ENCODE data around the gene CDK8. TPM values are rescaled to one million over a fixed set of nuclear protein-coding genes. Genes with fewer than 3 reads are reported as not detected.
A peak's percentile ranks its signal among the peaks of the same experiment; 100 is the strongest.
"Not testable (repeated sequence)": the region's sequence is repeated elsewhere in the genome, so short reads cannot be mapped to it uniquely, and the experiment has no call there.

Gene CDK8
- total and polyA plus RNA-seq, 7 donors: 6.2 to 14.5 (median 8.6) TPM

- WGBS, 3 donors: 80 to 93% (median 87%) methylated on average over 4 of the region's 4 CpGs
- intact Hi-C loops (cut with DNase I): no loop called here
- no peaks in the 10 kb centered on the region for H3K36me3 ChIP-seq (ENCODE audit: insufficient read depth in 1 of 2, low read depth in 1 of 2)
- H3K27ac ChIP-seq: no peak overlapping the region
- H3K4me3 ChIP-seq: no peak overlapping the region
- H3K9me3 ChIP-seq: no peaks in the 10 kb centered on the region
- TF ChIP-seq, protein P1, sequence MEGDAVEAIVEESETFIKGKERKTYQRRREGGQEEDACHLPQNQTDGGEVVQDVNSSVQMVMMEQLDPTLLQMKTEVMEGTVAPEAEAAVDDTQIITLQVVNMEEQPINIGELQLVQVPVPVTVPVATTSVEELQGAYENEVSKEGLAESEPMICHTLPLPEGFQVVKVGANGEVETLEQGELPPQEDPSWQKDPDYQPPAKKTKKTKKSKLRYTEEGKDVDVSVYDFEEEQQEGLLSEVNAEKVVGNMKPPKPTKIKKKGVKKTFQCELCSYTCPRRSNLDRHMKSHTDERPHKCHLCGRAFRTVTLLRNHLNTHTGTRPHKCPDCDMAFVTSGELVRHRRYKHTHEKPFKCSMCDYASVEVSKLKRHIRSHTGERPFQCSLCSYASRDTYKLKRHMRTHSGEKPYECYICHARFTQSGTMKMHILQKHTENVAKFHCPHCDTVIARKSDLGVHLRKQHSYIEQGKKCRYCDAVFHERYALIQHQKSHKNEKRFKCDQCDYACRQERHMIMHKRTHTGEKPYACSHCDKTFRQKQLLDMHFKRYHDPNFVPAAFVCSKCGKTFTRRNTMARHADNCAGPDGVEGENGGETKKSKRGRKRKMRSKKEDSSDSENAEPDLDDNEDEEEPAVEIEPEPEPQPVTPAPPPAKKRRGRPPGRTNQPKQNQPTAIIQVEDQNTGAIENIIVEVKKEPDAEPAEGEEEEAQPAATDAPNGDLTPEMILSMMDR (IDR thresholded peaks at IDR 0.05): no peak
- peak in 1 of 4 donors; percentile 22 for ATAC-seq
- no peak for DNase-seq
- H3K27me3 ChIP-seq (ENCODE audit: insufficient read depth in 3 of 3, low read length in 2 of 3): no peaks in the 10 kb centered on the region
- H3K4me1 ChIP-seq: peaks cover 21% of the 10 kb centered on the region
Measured at GRCh38 chr13:26310003-26310402, 56.1 kb downstream of the CDK8 start.

GRCh38 chr13:26310470-26310869 lies 56.5 kb downstream of the CDK8 start:
- WGBS, 3 donors: 60 to 76% (median 61%) methylated on average over 5 of the region's 5 CpGs
- no peaks in the 10 kb centered on the region for H3K27me3 ChIP-seq (ENCODE audit: insufficient read depth in 3 of 3, low read length in 2 of 3)
- H3K9me3 ChIP-seq: no peaks in the 10 kb centered on the region
- no peak overlapping the region for H3K4me3 ChIP-seq
- TF ChIP-seq, protein P1 (IDR thresholded peaks at IDR 0.05): no peak
- no peak for DNase-seq
- H3K27ac ChIP-seq: no peak overlapping the region
- ATAC-seq: peak; percentile 54 to 82 (median 68)
- intact Hi-C loops (cut with DNase I): no loop called here
- H3K36me3 ChIP-seq (ENCODE audit: insufficient read depth in 1 of 2, low read depth in 1 of 2): no peaks in the 10 kb centered on the region
- H3K4me1 ChIP-seq: peaks cover 19% of the 10 kb centered on the region

DNA sequence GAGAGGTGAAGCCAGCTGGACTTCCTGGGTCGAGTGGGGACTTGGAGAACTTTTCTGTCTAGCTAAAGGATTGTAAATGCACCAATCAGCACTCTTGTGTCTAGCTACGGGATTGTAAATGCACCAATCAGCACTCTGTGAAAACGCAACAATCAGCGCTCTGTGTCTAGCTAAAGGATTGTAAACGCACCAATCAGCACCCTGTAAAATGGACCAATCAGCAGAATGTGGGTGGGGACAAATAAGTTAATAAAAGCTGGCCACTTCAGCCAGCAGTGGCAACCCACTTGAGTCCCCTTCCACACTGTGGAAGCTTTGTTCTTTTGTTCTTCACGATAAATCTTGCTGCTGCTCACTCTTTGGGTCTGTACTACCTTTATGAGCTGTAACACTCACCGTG lies 58.1 kb downstream of the CDK8 start:
- H3K4me1 ChIP-seq: peaks cover 15% of the 10 kb centered on the region
- H3K9me3 ChIP-seq; H3K4me3 ChIP-seq; intact Hi-C loops (cut with DNase I); H3K27me3 ChIP-seq (ENCODE audit: insufficient read depth in 3 of 3, low read length in 2 of 3); H3K27ac ChIP-seq; ATAC-seq; H3K36me3 ChIP-seq (ENCODE audit: insufficient read depth in 1 of 2, low read depth in 1 of 2); DNase-seq: not testable (repeated sequence)
- WGBS, 3 donors: 93 to 96% (median 95%) methylated on average over 7 of the region's 7 CpGs

DNA sequence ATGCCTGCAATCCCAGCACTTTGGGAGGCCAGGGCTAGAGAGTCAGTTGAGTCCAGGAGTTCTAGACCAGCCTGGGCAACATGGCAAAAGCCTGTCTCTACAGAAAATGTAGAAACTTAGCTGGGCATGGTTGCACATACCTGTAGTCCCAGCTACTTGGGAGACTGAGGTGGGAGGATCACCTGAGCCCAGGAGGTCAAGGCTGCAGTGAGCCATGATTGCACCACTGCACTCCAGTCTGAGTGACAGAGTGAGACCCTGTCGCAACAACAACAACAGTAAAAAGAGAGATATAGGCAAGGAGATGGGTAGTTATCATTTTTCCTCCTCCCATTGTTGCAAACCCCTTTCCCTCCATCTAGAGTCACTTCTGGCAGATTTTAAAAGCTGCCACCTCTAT lies 62.2 kb downstream of the CDK8 start:
- H3K4me1 ChIP-seq: peaks cover 18% of the 10 kb centered on the region
- ATAC-seq; H3K27me3 ChIP-seq (ENCODE audit: insufficient read depth in 3 of 3, low read length in 2 of 3); intact Hi-C loops (cut with DNase I); H3K9me3 ChIP-seq; H3K4me3 ChIP-seq; DNase-seq; H3K36me3 ChIP-seq (ENCODE audit: insufficient read depth in 1 of 2, low read depth in 1 of 2); H3K27ac ChIP-seq: not testable (repeated sequence)
- WGBS, 3 donors: 96 to 100% (median 100%) methylated on average over 1 of the region's 1 CpG

DNA sequence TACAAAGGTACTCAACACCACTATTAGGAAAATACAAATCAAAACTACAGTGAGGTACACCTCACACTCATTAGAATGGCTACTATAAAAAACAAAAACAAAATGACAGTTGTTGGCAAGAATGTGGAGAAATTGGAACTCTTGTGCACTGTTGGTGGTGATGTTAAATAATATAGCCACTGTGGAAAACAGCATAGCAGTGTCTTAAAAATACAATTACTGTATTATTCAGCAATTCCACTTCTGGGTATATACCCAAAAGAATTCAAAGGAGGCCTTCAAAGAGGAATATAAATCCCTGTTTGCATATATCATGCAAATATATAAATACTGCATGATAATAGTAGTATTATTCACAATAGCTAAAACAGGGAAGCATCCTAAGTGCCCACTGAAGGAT lies 66.8 kb downstream of the CDK8 start:
- H3K27ac ChIP-seq: no peak overlapping the region
- no peaks in the 10 kb centered on the region for H3K9me3 ChIP-seq
- intact Hi-C loops (cut with DNase I): loop anchor here (5.0 to 10.0 kb wide), 3 partner anchors 33 to 63 kb away; no protein-coding TSS in a partner anchor
- DNase-seq (no peak), ATAC-seq (no peak)
- H3K4me1 ChIP-seq: peaks cover 38% of the 10 kb centered on the region
- no peaks in the 10 kb centered on the region for H3K27me3 ChIP-seq (ENCODE audit: insufficient read depth in 3 of 3, low read length in 2 of 3)
- TF ChIP-seq, protein P1 (IDR thresholded peaks at IDR 0.05): no peak
- H3K36me3 ChIP-seq (ENCODE audit: insufficient read depth in 1 of 2, low read depth in 1 of 2): no peaks in the 10 kb centered on the region
- no peak overlapping the region for H3K4me3 ChIP-seq

- intact Hi-C loops (cut with DNase I): loop anchor here (5.0 to 10.0 kb wide), 3 partner anchors 36 to 66 kb away; no protein-coding TSS in a partner anchor
- TF ChIP-seq, protein P1 (IDR thresholded peaks at IDR 0.05): no peak
- peak overlapping the region; percentile 83 for H3K27ac ChIP-seq
- DNase-seq (no peak), ATAC-seq (peak in 2 of 4 donors; percentile 55 to 65)
- 49 to 94% (median 53%) methylated on average over 1 to 2 of the region's 2 CpGs for WGBS, 3 donors
- H3K4me1 ChIP-seq: peaks cover 57% of the 10 kb centered on the region
- no peaks in the 10 kb centered on the region for H3K9me3 ChIP-seq
- no peaks in the 10 kb centered on the region for H3K36me3 ChIP-seq (ENCODE audit: insufficient read depth in 1 of 2, low read depth in 1 of 2)
- no peaks in the 10 kb centered on the region for H3K27me3 ChIP-seq (ENCODE audit: insufficient read depth in 3 of 3, low read length in 2 of 3)
- no peak overlapping the region for H3K4me3 ChIP-seq
Measured at GRCh38 chr13:26323127-26323526, 69.2 kb downstream of the CDK8 start.
